ENCODE data around the gene HDC.

The HDC gene, protein sequence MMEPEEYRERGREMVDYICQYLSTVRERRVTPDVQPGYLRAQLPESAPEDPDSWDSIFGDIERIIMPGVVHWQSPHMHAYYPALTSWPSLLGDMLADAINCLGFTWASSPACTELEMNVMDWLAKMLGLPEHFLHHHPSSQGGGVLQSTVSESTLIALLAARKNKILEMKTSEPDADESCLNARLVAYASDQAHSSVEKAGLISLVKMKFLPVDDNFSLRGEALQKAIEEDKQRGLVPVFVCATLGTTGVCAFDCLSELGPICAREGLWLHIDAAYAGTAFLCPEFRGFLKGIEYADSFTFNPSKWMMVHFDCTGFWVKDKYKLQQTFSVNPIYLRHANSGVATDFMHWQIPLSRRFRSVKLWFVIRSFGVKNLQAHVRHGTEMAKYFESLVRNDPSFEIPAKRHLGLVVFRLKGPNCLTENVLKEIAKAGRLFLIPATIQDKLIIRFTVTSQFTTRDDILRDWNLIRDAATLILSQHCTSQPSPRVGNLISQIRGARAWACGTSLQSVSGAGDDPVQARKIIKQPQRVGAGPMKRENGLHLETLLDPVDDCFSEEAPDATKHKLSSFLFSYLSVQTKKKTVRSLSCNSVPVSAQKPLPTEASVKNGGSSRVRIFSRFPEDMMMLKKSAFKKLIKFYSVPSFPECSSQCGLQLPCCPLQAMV

GRCh38 chr15:50265620-50266019 is at the start of gene HDC:
TSS of gene HDC (minus strand) at chr15:50265726. CDS start at chr15:50265623, 103 bp downstream.
- DNase-seq (ENCODE audit: low spot score), result no peak

- no peak for DNase-seq (ENCODE audit: low spot score)
Measured at GRCh38 chr15:50312636-50313035, 47.1 kb upstream of the HDC start.

GRCh38 chr15:50307799-50308198 is 42.3 kb upstream of the HDC start:
- no peak for DNase-seq (ENCODE audit: low spot score)

- no peak for DNase-seq (ENCODE audit: low spot score)
Measured at GRCh38 chr15:50304836-50305235, 39.3 kb upstream of the HDC start.

DNA sequence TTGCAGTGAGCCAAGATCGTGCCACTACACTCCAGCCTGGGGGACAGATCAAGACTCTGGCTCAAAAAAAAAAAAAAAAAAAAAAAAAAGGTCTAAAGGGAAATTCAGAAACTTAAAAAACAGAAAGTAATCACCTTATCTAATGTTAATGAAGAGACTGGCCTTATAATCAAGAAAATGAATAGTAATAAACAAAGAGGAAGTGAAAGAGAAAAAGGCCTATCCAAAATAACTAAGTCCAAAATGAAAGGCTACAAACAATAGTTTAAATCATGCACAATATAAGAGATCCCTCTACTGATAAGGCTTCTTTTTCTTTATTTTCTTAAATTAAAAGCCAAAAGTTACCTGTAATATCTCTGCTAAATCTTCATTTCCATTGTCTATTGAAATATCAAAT is 37.1 kb upstream of the HDC start:
- DNase-seq (ENCODE audit: low spot score), result no peak

DNA sequence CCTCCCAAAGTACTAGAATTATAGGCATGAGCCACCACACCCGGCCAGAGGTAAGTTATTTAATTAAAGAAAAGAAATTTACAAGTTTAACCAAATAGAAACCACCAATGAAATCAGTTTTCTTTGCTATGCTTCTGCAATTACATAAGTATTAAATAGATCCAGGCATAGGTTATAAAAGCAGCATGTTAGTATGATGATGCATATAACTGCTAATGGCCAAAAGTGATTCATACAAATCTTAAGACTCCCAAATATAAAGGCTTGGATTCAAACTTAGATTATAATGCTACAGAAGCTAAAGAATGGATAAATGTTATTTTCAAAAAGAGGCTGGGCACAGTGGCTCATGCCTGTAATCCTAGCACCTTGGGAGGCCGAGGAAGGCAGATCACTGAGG is 32.8 kb upstream of the HDC start:
- DNase-seq (ENCODE audit: low spot score), result no peak

- DNase-seq (ENCODE audit: low spot score), result no peak
Measured at GRCh38 chr15:50295966-50296365, 30.4 kb upstream of the HDC start.

- no peak for DNase-seq (ENCODE audit: low spot score)
Measured at GRCh38 chr15:50289749-50290148, 24.2 kb upstream of the HDC start.

GRCh38 chr15:50287324-50288116 is 22.0 kb upstream of the HDC start:
- no peak for DNase-seq (ENCODE audit: low spot score)

DNA sequence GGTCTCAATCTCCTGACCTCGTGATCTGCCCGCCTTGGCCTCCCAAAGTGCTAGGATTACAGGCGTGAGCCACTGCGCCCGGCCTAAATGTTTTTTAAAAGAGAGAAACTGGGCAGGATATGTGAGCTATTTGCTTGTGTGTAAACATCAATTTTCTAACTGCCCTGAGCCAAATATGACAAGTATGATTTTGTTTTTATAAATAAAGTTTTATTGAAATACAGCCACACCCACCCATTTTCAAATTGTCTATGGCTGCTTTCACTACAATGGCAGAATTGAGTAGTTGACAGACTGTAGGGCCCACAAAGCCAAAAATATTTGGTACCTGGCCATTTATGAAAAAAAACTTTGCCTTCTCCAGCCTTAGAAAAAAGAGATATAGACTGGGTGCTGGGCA is 15.9 kb upstream of the HDC start:
- DNase-seq (ENCODE audit: low spot score), result no peak

DNA sequence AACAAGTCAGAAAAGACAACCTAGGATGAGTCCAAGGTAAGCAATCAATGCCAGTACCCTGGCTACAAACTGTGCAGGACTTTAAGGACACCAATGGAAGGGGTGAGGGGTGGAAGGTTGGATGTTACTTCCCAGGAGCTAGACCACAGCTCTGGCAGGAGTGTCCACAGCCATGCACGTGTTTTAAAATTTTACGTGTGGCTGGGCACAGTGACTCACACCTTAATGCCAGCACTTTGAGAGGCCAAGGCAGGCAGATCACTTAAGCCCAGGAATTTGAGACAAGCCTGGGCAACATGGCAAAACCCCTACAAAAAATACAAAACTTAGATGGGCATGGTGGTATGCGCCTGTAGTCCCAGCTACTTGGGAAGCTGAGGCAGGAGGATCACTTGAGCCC is 14.7 kb upstream of the HDC start:
- no peak for DNase-seq (ENCODE audit: low spot score)

DNA sequence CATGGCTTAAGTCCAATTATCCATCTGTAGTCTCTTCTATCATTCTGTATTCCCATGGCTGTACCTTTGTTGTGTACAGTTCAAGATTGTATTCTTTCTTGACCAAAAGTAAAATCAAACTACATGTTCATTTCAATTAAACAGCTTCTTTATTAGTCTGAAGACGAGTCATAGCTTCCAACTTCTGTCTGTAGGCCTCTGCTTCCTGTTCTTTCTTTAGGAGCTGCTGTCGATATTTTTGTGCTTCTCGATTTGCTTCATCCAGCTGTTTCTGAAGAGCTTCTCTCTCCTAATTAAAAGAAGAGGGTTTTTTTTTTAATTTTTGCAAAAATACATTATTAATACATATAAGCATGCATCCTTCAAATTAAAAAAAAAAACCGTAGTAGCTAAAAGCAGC is 13.0 kb upstream of the HDC start:
- no peak for DNase-seq (ENCODE audit: low spot score)

GRCh38 chr15:50277370-50277769 is 11.8 kb upstream of the HDC start:
- no peak for DNase-seq (ENCODE audit: low spot score)

DNA sequence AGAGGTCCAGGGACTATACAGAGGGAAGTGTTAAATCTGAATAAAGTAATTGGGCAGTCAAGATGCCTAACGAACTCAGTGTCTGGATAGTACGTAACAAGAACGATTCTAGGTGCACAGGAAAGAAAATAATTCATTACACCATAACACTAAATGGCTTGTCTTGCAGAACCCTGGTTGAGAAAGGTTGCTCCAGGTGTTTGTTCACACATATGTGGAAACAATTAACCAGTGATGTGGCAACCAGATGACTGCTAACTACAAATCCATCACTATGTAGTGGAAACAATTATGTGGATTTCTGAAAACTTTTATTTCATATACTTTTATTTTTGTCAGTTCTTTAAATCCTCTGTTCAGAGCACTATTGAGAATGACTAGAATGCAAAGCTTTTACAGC is 10.4 kb upstream of the HDC start:
- DNase-seq (ENCODE audit: low spot score), result no peak

- no peak for DNase-seq (ENCODE audit: low spot score)
Measured at GRCh38 chr15:50275091-50275490, 9.6 kb upstream of the HDC start.

DNA sequence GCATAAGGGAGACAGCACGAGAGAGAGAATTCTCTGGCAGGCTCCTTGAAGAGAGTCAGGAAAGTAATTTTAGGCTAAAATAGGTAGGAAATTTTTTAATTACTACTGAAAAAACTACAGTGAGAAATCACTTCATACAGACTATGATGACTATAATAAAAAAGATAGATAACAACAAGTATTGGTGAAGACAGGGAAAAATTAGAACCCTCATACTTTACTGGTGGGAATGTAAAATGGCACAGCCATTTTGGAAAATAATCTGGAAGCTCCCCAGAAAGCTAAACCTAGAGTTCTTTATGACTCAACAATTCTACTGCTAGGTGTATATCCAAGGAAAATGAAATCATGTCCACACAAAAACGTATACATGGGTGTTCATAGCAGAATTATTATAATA is 2.1 kb upstream of the HDC start:
- no peak for DNase-seq (ENCODE audit: low spot score)

DNA sequence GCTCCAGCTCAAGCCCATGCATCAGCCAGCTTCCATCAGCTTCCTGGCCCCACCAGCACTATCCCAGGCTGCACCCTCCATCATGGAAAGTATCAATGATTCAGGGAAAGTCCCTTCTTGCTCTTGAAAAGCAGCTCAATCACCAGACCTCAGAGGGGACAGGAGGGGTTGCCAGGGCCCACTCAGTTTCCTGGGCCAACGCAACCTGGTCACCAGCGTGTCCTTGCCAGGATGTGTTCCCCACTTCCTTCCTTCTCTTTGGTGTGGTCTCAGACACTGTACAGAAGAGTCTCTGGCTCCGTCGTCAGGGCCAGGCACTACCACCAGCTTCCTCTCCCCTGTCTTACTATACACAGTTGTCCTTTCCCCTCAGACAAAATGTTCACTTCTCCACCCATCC is 3.0 kb downstream of the HDC start:
- peak; percentile 10 for DNase-seq (ENCODE audit: low spot score)

GRCh38 chr15:50261981-50262380 is 3.5 kb downstream of the HDC start:
- no peak for DNase-seq (ENCODE audit: low spot score)

DNA sequence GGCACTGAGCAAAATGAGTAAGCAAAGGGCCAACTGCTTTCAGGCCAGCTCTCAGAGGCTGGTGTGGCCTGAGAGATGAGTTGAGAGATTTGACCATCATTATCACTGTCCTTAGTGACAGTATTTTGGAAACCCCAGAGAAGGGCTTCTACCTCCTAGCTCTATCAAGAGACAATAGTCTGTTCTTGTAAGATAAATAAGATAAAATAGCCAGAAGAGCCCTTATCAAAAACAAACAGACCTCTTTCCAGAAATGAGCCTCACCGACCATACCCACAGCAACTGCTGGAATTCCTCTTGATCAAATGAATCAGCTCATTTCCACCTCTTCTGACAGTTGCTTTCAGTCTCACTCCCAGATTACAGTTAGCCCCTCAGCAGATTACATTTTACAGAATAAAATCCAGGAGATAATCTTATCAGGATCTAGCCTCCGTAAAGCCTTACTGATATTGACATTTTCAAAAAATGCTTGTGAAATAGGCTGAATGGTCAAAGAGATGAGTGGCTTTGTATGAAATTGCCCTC is 4.5 kb downstream of the HDC start:
- DNase-seq (ENCODE audit: low spot score), result no peak

DNA sequence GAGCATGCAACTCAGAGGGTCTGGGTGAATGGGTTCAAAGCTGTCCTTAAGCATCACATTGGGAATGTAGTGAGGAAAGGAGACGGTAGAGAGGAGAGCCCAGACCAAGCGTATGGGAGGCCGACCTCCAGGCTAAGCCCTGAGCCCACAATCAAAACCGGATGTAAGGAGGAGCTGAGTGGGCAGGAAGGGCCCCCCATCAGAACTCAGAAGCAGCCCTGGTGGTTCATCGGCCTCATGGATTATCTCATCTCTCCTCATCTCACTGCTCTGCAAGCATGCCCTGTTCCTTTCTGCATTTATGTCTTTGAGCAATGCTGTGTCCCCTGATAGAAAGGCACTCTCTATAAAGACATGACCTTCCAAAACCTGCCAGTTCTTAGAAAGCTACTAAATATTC is 6.2 kb downstream of the HDC start:
- no peak for DNase-seq (ENCODE audit: low spot score)

- no peak for DNase-seq (ENCODE audit: low spot score)
Measured at GRCh38 chr15:50257924-50258323, 7.6 kb downstream of the HDC start.

DNA sequence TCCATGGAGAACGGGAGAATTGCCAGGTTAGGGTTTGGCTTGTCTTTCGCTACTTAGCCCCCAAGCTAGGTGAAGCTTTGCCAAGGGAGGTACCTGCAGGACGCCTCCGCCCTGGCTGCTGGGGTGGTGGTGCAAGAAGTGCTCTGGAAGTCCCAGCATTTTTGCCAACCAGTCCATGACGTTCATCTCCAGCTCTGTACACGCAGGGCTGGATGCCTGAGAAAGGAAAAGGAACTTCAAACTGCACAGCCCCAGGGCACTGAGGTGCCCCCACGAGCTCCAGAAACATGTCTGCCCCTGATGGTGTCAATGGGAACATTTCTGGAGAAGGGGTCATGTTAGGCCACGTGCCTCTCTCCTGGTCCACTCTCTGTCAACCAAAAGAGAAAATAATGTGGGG is 8.2 kb downstream of the HDC start:
- DNase-seq (ENCODE audit: low spot score), result no peak
